ENCODE measurements around the gene VTI1A.

VTI1A gene

DNA sequence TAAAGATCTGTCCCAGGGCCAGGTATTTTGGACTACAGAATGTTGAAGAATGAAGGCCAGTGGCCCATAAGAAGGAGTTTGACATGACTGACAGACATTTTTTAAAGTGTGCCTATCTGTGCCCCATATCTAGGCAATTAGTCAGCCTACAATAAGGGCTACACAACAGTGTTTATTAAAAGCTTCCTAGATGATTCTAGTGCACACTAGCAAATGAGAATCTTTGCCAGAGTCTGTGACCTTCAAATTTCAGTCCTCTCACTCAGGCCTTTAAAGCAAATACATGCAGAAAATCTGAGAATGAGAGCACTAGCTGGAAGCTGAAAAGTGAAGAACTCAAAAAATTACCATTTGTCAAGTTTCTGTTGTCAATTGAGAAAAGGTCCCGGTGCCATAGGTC, 208.7 kb downstream of the VTI1A start:
- TF ChIP-seq, protein P1, sequence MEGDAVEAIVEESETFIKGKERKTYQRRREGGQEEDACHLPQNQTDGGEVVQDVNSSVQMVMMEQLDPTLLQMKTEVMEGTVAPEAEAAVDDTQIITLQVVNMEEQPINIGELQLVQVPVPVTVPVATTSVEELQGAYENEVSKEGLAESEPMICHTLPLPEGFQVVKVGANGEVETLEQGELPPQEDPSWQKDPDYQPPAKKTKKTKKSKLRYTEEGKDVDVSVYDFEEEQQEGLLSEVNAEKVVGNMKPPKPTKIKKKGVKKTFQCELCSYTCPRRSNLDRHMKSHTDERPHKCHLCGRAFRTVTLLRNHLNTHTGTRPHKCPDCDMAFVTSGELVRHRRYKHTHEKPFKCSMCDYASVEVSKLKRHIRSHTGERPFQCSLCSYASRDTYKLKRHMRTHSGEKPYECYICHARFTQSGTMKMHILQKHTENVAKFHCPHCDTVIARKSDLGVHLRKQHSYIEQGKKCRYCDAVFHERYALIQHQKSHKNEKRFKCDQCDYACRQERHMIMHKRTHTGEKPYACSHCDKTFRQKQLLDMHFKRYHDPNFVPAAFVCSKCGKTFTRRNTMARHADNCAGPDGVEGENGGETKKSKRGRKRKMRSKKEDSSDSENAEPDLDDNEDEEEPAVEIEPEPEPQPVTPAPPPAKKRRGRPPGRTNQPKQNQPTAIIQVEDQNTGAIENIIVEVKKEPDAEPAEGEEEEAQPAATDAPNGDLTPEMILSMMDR (conservative IDR thresholded peaks at IDR 0.05; ENCODE audit: low read length) = no peak
- DNase-seq (ENCODE audit: low read depth) = no peak
- no peak overlapping the region for H3K4me3 ChIP-seq (ENCODE audit: low read length)

DNA sequence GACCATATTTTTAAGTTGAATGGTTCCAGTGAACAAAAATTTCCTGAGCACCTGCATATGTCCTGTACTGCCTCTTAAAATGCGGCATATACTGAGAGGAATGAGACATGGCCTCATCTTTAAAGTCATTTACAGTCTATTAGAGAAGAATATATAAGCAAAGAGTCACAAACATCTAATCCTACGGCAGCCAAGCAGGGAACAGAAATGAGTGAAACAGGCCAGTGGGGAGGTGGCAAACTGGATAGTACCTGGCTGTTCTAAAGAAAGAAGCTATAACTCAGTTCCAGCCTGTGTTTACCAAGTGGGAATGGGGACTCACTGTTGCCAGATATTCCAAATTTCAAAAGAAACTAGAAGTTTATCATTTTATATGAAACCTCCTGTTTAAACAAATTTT, 211.4 kb downstream of the VTI1A start:
- TF ChIP-seq, protein P1 (conservative IDR thresholded peaks at IDR 0.05; ENCODE audit: low read length) = no peak
- no peak for DNase-seq (ENCODE audit: low read depth)
- H3K4me3 ChIP-seq (ENCODE audit: low read length) = no peak overlapping the region

- no peak for DNase-seq (ENCODE audit: low read depth)
- H3K4me3 ChIP-seq (ENCODE audit: low read length) = no peak overlapping the region
- TF ChIP-seq, protein P1 (conservative IDR thresholded peaks at IDR 0.05; ENCODE audit: low read length) = no peak
Observed at GRCh38 chr10:112658900-112659638, 212.1 kb downstream of the VTI1A start.

GRCh38 chr10:112663234-112664125, 216.5 kb downstream of the VTI1A start:
- TF ChIP-seq, protein P1 (conservative IDR thresholded peaks at IDR 0.05; ENCODE audit: low read length) = no peak
- peak; percentile 84 for DNase-seq (ENCODE audit: low read depth)
- no peak overlapping the region for H3K4me3 ChIP-seq (ENCODE audit: low read length)

GRCh38 chr10:112666094-112666493, 219.1 kb downstream of the VTI1A start:
- H3K4me3 ChIP-seq (ENCODE audit: low read length) = no peak overlapping the region
- peak; percentile 18 for DNase-seq (ENCODE audit: low read depth)
- TF ChIP-seq, protein P1 (conservative IDR thresholded peaks at IDR 0.05; ENCODE audit: low read length) = no peak

GRCh38 chr10:112669989-112670388, 223.0 kb downstream of the VTI1A start:
- no peak overlapping the region for H3K4me3 ChIP-seq (ENCODE audit: low read length)
- DNase-seq (ENCODE audit: low read depth) = no peak
- TF ChIP-seq, protein P1 (conservative IDR thresholded peaks at IDR 0.05; ENCODE audit: low read length) = no peak

Data from AG10803 (cell line).